Purkinje cell (primary cell): ENCODE data around the gene CPED1. TPM values are rescaled to one million over a fixed set of nuclear protein-coding genes. Genes with fewer than 3 reads are reported as not detected.

Source experiments
- polyA plus RNA-seq: library from polyadenylated mRNA; unstranded; fragments of >200 nt; fragmentation: Nextera tagmentation; gene quantifications from 2 replicates; pipeline ENCODE4 v1.2.1, GENCODE V29; 2014

Gene CPED1
- not detected in 2 replicates for polyA plus RNA-seq

GRCh38 chr7:120988591-120989256 lies at the start of gene CPED1:
Gene CPED1 (plus strand): TSS chr7:120988711. CDS start chr7:120989622, 911 bp downstream.

GRCh38 chr7:120950539-120951308 lies 37.8 kb upstream of the CPED1 start, which contains the start of gene ING3:
Gene ING3 (plus strand): TSS chr7:120950777. CDS start chr7:120950897, 120 bp downstream.

GRCh38 chr7:121328508-121329190 lies 340.1 kb downstream of the CPED1 start, which contains the start of gene WNT16:
Gene WNT16 (plus strand): TSS chr7:121329000. CDS start chr7:121329293, 293 bp downstream.

Other genes with a start within 250 kb of the CPED1 start
- 6.7 and 9.2 TPM in 2 replicates for gene TSPAN12, start 130.6 kb upstream of the CPED1 start, polyA plus RNA-seq
- 50.8 and 64.3 TPM in 2 replicates for gene ING3, start 37.9 kb upstream of the CPED1 start, polyA plus RNA-seq